Activated CD8-positive, alpha-beta memory T cell treated with anti-CD3 and anti-CD28 coated beads for 4 hours (primary cell): ENCODE results near the gene SNAI3.
A peak's percentile ranks its signal among the peaks of the same experiment; 100 is the strongest.
"Not testable (repeated sequence)": the region's sequence is repeated elsewhere in the genome, so short reads cannot be mapped to it uniquely, and the experiment has no call there.

Experiments
- DNase-seq, 2 donors: peaks; one replicate each; pipeline ENCODE4 v3.0.0-alpha.2; 2020; ENCODE audit warnings: low read depth in 2 of 2

SNAI3 gene

GRCh38 chr16:88669980-88670379 lies 16.3 kb downstream of the SNAI3 start:
- DNase-seq, result no peak

GRCh38 chr16:88669493-88669892 lies 16.8 kb downstream of the SNAI3 start:
- not testable (repeated sequence) for DNase-seq

- no peak for DNase-seq
Observed at GRCh38 chr16:88667461-88667860, 18.8 kb downstream of the SNAI3 start.

GRCh38 chr16:88665570-88665969 lies 20.7 kb downstream of the SNAI3 start:
- DNase-seq, result no peak

- DNase-seq, result no peak
Observed at GRCh38 chr16:88665148-88665547, 21.2 kb downstream of the SNAI3 start.

- DNase-seq, result peak; percentile 88 to 92
Observed at GRCh38 chr16:88662843-88663606, 23.3 kb downstream of the SNAI3 start, which contains the start of gene MVD. MVD (minus strand) TSS chr16:88663091; CDS start chr16:88663080, 11 bp downstream.

- DNase-seq, result no peak
Observed at GRCh38 chr16:88662222-88662842, 24.0 kb downstream of the SNAI3 start.

GRCh38 chr16:88661468-88661867 lies 24.8 kb downstream of the SNAI3 start:
- no peak for DNase-seq

GRCh38 chr16:88659160-88659559 lies 27.1 kb downstream of the SNAI3 start:
- DNase-seq, result no peak

- no peak for DNase-seq
Observed at GRCh38 chr16:88658714-88659113, 27.6 kb downstream of the SNAI3 start.

- DNase-seq, result no peak
Observed at GRCh38 chr16:88657371-88657770, 28.9 kb downstream of the SNAI3 start.

- no peak for DNase-seq
Observed at GRCh38 chr16:88656291-88656980, 29.9 kb downstream of the SNAI3 start.

- DNase-seq, result no peak
Observed at GRCh38 chr16:88655733-88656281, 30.5 kb downstream of the SNAI3 start.

GRCh38 chr16:88655053-88655732 lies 31.1 kb downstream of the SNAI3 start:
- DNase-seq, result no peak

- DNase-seq, result no peak
Observed at GRCh38 chr16:88654363-88655052, 31.8 kb downstream of the SNAI3 start.

- DNase-seq, result no peak
Observed at GRCh38 chr16:88653596-88654362, 32.5 kb downstream of the SNAI3 start.

GRCh38 chr16:88653101-88653500 lies 33.2 kb downstream of the SNAI3 start:
- DNase-seq, result no peak

- DNase-seq, result no peak
Observed at GRCh38 chr16:88652762-88653063, 33.6 kb downstream of the SNAI3 start.

- no peak for DNase-seq
Observed at GRCh38 chr16:88651989-88652761, 34.1 kb downstream of the SNAI3 start.
